HEK293T (cell line): ENCODE results near the gene CRY2.

Experiments
- CTBP1 ChIP-seq: fragments of 450-650 bp; IDR thresholded peaks from 2 replicates; pipeline ENCODE4 v1.6.1; 2016; ENCODE audit warnings: borderline replicate concordance
- ELF4 ChIP-seq: fragments of 450-650 bp; IDR thresholded peaks from 2 replicates; pipeline ENCODE4 v1.6.1; 2017; ENCODE audit warnings: antibody characterized with exemption
- FOXK2 ChIP-seq: fragments of 450-650 bp; IDR thresholded peaks from 2 replicates; pipeline ENCODE4 v1.6.1; 2016; ENCODE audit warnings: mild to moderate bottlenecking
- L3MBTL2 ChIP-seq: fragments of 450-650 bp; conservative IDR thresholded peaks from 2 replicates; pipeline ENCODE4 v1.6.1; 2016; ENCODE audit warnings: mild to moderate bottlenecking
- SP1 ChIP-seq: fragments of 450-650 bp; IDR thresholded peaks from 2 replicates; pipeline ENCODE4 v1.6.1; 2017
- ZNF384 ChIP-seq: fragments of 450-650 bp; IDR thresholded peaks from 2 replicates; pipeline ENCODE4 v1.6.1; 2016

GRCh38 chr11:45917286-45917622 is 70.0 kb downstream of the CRY2 start:
- TF ChIP-seq CTBP1 (no peak), SP1 (no peak), L3MBTL2 (no peak), ELF4 (no peak), FOXK2 (no peak), ZNF384 (no peak)
